CMK (cell line): ENCODE data around the gene DCLK2.

Experiments used
- DNase-seq: peaks from one replicate; pipeline ENCODE4 v3.0.0-alpha.2; 2010; ENCODE audit warnings: low read depth

DCLK2 gene

GRCh38 chr4:150264595-150265161 is 186.4 kb downstream of the DCLK2 start:
- DNase-seq, result no peak

GRCh38 chr4:150265806-150266205 is 187.6 kb downstream of the DCLK2 start:
- no peak for DNase-seq

DNA sequence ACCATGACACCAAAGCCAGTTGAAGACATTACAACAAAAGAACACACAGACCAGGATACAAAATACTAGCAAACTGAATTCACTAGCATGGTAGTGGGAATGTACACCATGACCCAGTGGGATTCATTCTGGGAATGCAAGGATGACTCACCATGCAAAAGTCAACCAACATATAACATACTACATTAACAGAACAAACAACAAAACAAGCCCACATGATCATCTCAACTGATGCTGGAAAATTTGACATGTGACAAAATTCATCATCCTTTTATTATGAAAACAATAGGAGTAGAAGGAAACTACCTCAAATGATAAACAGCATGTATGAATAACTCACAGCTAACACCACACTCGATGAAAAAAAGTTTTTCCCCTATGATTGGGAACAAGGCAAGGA is 190.2 kb downstream of the DCLK2 start:
- no peak for DNase-seq

DNA sequence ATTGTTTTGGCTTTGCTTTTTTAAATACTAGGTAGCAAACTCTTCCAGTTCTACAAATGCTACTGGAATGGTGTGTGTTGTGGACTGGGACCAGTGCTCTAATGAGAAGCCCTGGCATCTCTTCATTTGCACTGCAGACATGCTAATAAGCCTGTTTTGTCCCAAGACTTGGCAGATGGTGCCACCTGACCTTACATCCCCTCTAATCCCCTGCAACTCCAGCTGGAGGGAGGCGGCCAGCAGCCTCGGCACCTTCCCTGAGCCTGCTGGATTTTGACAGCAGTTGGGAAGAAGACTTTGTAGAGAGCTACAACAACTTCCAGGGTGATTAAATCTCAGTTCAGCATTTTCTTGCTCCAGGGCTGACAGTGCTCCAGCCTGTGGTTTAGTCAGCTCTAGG is 200.0 kb downstream of the DCLK2 start:
- no peak for DNase-seq

DNA sequence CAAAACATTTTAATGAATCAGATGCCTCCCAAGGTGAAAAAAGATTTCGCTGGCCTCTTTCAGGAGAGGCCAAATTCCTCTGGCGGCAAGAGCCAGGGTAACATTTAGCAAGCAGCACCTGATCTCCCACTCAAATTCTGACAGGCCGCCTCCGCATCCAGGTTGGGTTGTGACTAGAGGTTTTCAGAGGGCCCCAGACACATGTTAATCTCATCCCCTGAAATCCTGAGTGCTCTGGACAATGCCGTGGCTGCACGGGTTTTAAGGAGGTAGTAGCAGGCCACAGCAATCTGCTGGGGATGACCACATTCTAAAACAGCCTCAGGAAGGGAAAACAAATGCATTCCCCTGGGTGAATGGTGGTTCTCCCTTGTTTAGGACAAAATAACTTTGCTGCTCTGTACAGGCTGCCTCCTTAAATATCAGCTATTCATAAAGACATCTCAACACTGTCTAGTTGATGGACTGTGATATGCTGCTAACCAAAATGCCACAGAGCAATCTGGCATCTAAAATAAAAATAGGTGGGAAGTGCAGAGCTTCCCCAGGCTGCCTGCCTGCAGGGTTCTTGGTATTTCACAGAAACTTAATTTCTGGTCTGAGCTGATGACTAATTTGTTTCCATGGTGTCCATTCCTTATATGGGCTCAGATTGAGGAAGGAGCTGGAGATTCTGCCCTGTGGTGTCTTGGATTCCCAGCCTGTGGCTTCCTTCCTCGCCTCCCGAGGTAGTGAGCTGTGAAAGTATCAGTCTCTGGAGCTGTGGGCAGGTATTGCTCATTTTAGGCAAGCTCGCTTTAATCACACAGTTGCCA is 202.0 kb downstream of the DCLK2 start:
- DNase-seq, result no peak

DNA sequence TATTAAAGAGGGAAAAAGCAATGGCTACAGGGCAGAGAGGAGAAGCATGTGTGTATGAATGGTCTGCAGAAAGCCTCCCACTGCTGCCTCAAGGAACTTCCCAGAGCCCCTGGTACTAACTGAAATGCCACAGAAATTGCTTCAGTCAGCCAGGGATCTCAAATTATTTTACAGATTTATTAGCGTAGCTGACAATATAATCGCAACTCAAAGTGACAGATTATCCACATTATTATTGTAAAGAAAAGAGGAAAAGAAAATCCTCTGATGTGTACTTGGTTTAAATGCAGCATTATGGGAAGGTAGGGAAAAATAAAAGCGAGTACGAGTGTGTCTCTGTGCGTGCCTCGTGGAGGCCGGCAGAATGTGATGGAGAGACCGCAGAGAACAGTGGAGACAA is 202.7 kb downstream of the DCLK2 start:
- DNase-seq, result no peak

GRCh38 chr4:150283689-150284088 is 205.4 kb downstream of the DCLK2 start:
- no peak for DNase-seq

GRCh38 chr4:150286656-150287055 is 208.4 kb downstream of the DCLK2 start:
- DNase-seq, result no peak

DNA sequence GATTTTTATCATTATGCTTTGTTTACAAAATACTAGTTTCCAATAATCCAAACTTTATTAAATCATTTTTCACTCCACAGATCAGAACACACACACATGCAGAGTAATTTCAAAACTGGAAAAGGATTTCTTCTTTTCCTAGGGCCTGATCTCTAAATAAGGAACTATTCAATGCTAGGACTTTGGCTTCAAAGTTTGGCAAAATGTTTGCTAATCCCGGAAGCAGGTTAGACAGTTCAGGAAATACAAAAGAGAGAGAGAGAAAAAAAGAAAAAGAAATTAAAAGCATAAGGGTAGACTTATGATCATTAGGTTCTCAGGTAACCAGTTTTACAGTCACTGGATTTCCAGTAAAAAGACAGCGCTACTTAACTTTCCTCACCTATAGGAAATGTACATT is 211.0 kb downstream of the DCLK2 start:
- no peak for DNase-seq

GRCh38 chr4:150289881-150290280 is 211.6 kb downstream of the DCLK2 start:
- no peak for DNase-seq

- DNase-seq, result no peak
These were observed 219.7 kb downstream of the DCLK2 start for GRCh38 chr4:150297861-150298474.

DNA sequence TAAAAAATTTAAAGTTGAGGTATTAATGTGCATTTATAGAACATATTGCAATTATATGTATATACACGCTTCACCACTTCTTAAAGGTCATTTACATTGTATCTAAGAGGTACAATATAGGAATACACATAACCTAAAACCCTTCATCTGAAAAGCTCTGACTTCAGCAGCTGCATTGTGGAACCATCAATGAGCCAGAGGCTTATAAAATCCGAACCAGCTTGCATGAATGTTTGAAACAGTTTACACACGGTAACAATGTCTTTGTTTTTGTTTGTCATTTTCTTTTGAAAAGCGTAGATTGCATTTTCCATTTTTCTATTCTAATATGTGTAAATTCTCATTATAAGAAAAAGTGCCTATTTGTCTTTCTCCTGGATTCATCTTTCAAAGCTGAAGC is 221.6 kb downstream of the DCLK2 start:
- no peak for DNase-seq

DNA sequence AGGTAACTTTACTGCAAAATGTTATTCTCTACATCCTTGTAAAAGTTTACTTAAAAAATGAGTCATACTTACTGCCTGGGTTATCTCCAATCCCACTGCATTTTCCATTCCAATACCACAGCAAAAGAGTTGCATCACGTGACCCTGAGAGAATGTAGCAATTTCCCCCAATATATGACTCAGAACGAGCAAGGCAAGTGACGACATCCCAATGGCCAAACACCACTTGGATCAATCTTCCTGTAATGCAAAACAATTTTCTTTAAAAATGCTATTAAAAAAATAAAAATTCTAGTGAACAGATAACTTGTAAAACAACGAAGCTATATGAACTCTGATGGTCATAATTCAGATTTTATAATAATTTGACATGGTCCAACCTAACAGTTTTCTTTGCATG is 224.3 kb downstream of the DCLK2 start:
- no peak for DNase-seq

- no peak for DNase-seq
These were observed 227.8 kb downstream of the DCLK2 start for GRCh38 chr4:150305995-150306394.

- no peak for DNase-seq
These were observed 228.5 kb downstream of the DCLK2 start for GRCh38 chr4:150306719-150307118.
